Stimulated activated CD8-positive, alpha-beta memory T cell treated with anti-CD3 and anti-CD28 coated beads, Interleukin-15, amount 100 ng/mL, for 4 hours (primary cell): ENCODE measurements around the gene DUSP6.
"Not testable (repeated sequence)": the region's sequence is repeated elsewhere in the genome, so short reads cannot be mapped to it uniquely, and the experiment has no call there.

ENCODE experiments used
- DNase-seq, 2 donors: peaks; one replicate each; pipeline ENCODE4 v3.0.0-alpha.2; 2020; ENCODE audit warnings: low read depth in 2 of 2

The DUSP6 gene

GRCh38 chr12:89351489-89352241, 636 bp downstream of the DUSP6 start:
- DNase-seq: no peak

DNA sequence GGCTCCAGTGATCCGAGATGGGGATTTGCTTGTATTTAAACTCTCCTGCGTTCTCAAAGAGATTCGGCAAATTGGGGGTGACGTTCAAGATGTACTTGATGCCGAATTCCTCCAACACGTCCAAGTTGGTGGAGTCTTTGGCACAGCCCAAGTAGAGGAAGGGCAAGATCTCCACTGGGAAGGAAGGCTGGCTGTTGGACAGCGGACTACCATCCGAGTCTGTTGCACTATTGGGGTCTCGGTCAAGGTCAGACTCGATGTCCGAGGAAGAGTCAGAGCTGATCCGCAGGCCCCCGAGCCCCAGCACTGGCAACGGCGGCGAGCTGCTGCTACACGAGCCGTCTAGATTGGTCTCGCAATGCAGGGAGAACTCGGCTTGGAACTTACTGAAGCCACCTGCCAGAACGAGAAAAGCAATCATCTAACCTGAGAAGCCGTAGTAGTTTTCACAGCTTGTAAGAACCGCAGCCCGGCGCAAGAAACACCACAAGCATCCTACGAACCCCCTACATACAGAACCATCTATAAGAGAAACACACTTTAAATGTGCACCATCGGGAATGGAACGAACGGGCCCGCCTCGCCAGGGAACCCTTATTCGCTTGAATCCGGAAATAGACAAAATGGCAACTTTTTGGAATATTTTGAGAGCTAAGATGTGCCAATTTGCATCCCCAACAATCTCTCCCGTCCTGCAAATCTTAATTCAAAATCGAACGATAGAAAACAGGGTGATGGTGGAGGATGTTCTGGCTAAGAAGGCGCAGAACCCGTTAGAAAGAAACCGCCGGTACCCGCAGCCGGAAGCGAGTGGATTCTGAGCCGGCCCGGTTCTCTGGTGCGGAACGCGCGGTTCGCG, 1.4 kb downstream of the DUSP6 start:
- no peak for DNase-seq

DNA sequence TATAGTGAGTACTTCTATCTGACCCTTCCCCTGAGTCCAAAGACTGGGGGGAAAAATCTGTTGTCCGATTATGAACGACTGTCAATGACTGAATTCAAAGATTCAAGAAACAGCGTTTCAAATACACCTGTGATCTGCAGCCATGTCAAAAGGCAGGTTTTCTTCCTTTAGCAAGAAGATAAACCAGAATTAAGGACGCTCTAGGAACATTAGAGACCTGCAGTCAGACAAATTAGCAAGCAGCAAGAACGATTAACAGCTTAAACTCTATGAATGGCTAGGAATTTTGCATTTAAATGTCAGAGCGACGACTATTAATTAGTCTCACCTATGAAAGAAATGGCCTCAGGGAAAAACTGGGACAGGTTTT, 2.1 kb downstream of the DUSP6 start:
- no peak for DNase-seq

- DNase-seq: no peak
Observed at GRCh38 chr12:89349814-89350213, 2.5 kb downstream of the DUSP6 start.

- DNase-seq: no peak
Observed at GRCh38 chr12:89348894-89349699, 3.2 kb downstream of the DUSP6 start.

GRCh38 chr12:89347325-89347829, 4.9 kb downstream of the DUSP6 start:
- no peak for DNase-seq

DNA sequence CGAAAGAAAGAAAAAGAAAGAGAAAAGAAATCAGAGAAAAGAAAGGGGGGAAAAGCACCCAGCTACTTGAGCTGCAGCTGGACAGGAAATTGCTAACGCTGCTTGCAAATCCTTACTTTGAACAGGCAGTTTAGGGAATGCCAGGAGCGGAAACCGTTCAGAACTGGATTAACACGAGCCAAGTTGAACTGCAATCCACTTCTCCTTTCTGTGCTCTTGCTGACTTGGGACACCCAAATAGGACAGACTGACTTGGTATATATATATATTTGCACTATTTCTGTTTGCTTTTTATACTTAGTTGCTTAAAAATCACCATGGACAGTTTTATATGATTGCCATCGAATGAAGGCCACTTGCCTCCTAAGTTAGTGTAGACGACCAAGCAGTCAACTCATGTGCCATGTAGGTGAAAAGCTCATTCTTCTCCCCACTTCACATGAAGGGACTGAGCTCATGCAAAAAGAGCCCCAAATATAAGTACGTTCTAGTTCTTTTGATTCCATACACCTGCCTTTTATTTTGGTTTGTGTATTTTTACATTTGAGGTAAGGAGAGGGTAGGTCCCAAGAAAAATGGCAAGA, 5.5 kb downstream of the DUSP6 start:
- DNase-seq: no peak

DNA sequence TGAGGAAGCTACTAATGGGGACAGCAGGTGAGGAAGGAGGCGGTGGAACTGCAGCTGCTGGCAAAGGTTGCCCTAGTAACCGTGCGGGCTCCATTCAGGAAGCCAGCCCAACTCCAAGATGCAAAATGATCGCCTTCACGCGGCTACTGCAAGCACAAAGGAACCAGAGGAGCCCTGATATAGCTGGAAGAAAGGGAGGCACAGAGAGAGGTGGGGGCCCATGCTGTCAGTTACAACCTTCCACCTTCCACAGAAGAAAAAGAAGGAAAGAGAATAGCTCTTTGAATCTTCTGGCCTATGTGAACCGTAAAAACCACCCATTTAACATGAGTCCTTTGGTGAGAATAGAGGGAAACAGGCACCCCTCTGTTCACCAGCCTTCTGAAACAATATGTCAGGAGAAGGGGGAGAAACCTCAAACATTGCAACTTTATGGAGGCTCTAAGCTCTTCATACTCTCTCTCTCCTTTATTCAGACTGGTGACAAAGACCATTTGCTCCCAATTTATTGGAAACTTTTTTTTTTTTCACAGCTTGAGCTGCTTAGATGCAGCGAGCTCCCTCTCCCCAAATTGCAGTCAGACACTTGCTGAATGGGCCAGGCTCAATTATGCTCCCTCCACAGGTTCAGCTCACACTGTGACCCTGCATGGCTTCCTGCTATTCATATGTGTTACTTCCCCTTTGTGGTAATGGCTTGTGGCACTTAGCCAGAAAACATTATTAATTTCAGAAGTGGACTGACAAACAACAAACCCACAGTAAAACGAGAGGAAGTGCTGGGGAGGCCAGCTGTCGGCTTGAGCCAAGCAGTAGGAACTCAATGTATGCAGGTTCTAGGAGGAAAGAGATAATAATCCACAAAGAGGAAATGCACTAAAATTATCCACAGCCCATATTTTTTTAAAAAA, 6.2 kb downstream of the DUSP6 start:
- no peak for DNase-seq

DNA sequence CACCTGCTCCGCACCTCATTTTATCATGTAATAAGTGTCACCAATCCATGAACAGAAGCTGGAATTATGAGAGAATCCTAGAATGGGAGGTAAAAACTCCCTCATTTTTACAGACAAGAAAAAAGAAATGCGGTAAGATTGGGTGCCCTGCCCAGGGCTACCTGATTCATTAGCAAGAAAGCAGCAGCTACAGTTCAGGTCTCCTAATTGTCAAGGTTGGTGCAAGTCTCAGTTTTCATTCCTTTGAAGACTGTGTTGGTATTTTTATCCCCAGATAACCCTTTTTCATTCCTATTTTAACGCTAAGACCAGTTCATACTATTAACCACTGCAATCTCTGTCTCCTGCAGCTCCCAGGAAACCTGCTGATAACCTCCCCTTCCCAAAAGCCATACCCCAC, 6.9 kb downstream of the DUSP6 start:
- DNase-seq: no peak

GRCh38 chr12:89344862-89345202, 7.5 kb downstream of the DUSP6 start:
- DNase-seq: no peak

- no peak for DNase-seq
Observed at GRCh38 chr12:89344043-89344861, 8.0 kb downstream of the DUSP6 start.

GRCh38 chr12:89343127-89343526, 9.2 kb downstream of the DUSP6 start:
- DNase-seq: no peak

GRCh38 chr12:89340861-89341260, 11.4 kb downstream of the DUSP6 start:
- DNase-seq: no peak

DNA sequence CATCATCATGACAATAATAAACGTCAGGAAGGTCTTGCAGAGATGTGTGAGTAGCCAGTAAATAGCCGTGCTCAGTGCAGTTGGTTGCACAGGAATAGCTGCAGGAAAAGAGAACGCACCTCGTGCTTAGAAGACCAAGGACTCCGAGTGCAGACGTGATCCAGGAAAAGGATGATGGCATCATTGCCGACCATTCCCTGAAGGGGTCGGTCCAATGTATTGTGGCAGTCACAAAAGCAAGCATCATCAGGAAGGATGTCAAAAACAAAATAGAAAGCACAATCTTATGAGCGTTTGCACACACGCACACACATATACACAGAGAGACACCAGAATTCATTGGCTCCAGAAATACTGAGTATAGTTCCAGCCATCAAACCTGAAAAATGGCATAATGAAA, 12.8 kb downstream of the DUSP6 start:
- no peak for DNase-seq

DNA sequence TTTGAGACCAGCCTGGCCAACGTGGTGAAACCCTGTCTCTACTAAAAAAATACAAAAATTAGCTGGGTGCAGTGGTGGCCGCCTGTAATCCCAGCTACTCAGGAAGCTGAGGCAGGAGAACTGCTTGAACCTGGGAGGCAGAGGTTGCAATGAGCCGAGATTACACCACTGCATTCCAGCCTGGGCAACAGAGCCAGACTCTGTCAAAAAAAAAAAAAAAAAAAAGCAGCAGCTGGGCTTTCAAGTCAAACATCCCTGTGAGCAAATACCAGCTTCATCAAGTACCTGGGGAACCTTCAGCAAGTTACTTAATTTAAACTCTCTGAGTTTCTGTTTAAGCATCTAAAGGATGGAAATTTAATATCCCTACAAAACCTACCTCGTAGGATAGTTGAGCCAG, 15.2 kb downstream of the DUSP6 start:
- DNase-seq: not testable (repeated sequence)

- DNase-seq: no peak
Observed at GRCh38 chr12:89335452-89336244, 16.7 kb downstream of the DUSP6 start.

DNA sequence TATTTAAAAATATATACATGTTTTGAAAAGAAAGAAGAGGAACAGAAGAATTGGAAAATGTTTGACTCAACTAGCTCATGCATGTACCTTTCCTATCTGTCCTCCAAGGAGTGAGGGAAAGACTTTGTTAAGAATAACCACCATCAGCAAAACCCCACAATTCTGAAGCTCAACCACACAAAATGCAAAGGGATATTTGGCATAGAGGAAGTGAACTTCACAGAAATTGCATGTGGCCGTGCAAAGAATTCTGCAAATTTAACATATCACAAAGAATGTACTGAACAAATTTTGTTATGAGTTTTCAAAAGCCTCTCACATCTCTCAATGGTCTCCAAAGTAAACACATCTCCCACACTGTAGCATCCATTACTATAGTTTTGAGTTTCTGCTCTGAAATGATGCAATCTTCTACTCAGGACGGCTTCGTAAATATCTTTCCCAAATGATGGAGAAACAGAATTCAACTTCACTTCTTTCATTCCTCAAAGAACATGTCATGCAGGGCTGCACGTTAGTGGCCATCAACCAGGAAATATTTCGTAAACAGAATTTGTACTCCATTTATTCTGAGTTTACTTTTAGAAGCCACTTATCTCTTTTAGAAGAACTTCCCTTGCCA, 17.6 kb downstream of the DUSP6 start:
- no peak for DNase-seq

- DNase-seq: no peak
Observed at GRCh38 chr12:89333564-89334252, 18.6 kb downstream of the DUSP6 start.
